A673 (cell line): ENCODE data around the gene ZNF580.

ENCODE experiments used
- EZH2 ChIP-seq: fragments of 200-600 bp; sonication (generic); IDR thresholded peaks from 2 replicates; pipeline ENCODE4 v1.6.1; 2017; ENCODE audit warnings: borderline replicate concordance, low read depth, mild to moderate bottlenecking, mixed read lengths, antibody characterized with exemption, low read length; ENCODE audit not compliant: poor library complexity, severe bottlenecking
- TF ChIP-seq, protein P1 (sequence below): fragments of 300-800, 200-600 bp; sonication (generic); conservative IDR thresholded peaks from 2 replicates; pipeline ENCODE4 v1.5.1; 2017; ENCODE audit warnings: low read depth, mild to moderate bottlenecking, antibody characterized with exemption, low read length, moderate library complexity, mixed read lengths

DNA sequence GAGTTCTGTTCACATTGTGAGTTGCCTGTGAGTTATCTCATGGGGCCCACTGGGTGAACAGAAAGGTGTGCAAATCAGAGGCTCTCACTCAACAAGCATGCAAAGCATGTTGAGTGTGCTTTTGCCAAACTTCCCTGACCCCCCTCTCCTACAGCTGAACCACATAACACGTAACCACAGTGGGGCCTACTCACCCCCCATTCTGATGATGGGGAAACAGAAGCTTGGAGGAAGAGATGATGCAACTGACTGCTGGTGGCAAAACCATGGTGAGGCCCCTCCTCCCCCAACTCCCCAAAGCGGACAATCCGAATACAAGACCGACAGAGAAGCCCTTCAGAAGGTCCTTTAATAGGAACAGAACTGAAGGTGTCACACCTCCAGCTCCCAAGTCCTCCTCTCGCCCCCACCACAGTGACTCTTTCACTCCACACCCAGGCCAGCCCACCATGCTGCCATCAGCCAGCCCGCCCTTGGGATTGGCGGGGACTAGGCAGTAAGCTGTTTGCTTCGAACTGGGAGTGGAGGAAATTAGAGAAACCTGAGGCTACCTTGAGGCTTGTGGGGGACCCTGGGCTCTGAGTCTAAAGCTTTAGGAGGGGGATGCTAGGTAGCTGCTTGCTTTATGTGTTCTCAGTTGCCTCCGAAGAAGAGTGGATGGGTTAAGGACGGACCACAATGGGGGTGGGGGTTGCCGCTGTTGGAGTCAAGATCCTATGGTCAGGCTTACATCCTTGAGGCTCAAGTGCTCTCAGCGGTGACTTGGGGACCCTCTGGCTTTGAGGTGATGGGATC is 20.2 kb upstream of the ZNF580 start:
- TF ChIP-seq, protein P1, sequence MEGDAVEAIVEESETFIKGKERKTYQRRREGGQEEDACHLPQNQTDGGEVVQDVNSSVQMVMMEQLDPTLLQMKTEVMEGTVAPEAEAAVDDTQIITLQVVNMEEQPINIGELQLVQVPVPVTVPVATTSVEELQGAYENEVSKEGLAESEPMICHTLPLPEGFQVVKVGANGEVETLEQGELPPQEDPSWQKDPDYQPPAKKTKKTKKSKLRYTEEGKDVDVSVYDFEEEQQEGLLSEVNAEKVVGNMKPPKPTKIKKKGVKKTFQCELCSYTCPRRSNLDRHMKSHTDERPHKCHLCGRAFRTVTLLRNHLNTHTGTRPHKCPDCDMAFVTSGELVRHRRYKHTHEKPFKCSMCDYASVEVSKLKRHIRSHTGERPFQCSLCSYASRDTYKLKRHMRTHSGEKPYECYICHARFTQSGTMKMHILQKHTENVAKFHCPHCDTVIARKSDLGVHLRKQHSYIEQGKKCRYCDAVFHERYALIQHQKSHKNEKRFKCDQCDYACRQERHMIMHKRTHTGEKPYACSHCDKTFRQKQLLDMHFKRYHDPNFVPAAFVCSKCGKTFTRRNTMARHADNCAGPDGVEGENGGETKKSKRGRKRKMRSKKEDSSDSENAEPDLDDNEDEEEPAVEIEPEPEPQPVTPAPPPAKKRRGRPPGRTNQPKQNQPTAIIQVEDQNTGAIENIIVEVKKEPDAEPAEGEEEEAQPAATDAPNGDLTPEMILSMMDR, result no peak
- no peak for TF ChIP-seq EZH2
